HepG2 (cell line): ENCODE measurements around the gene SRC. TPM values are rescaled to one million over a fixed set of nuclear protein-coding genes. Genes with fewer than 3 reads are reported as not detected.
A peak's percentile ranks its signal among the peaks of the same experiment; 100 is the strongest.

Experiments
- FIP1L1 ChIP-seq: fragments of 200-400 bp; formaldehyde crosslinking; IDR thresholded peaks from 2 replicates; pipeline ENCODE4 v1.6.1; 2018; ENCODE audit warnings: low read depth, mild to moderate bottlenecking, low read length, moderate library complexity, borderline replicate concordance; ENCODE audit not compliant: insufficient read depth
- HNRNPLL ChIP-seq: fragments of 200-400 bp; formaldehyde crosslinking; IDR thresholded peaks from 2 replicates; pipeline ENCODE4 v1.6.1; 2017; ENCODE audit warnings: mild to moderate bottlenecking, low read depth, low read length; ENCODE audit not compliant: poor library complexity, severe bottlenecking
- HOXA7 ChIP-seq: sonication (generic); formaldehyde crosslinking; IDR thresholded peaks from 2 replicates; pipeline ENCODE4 v1.8.1; 2022; ENCODE audit warnings: mild to moderate bottlenecking, missing genetic modification reagents, moderate library complexity
- KLF13 ChIP-seq: sonication (generic); formaldehyde crosslinking; IDR thresholded peaks from 2 replicates; pipeline ENCODE4 v1.4.0; 2020; ENCODE audit warnings: mild to moderate bottlenecking, missing genetic modification reagents
- LBX2 ChIP-seq: sonication (generic); formaldehyde crosslinking; IDR thresholded peaks from 2 replicates; pipeline ENCODE4 v1.5.0; 2020; ENCODE audit warnings: missing genetic modification reagents, mild to moderate bottlenecking, borderline replicate concordance
- MATR3 ChIP-seq: sonication (generic); formaldehyde crosslinking; IDR thresholded peaks from 2 replicates; pipeline ENCODE4 v1.4.0; 2020; ENCODE audit warnings: missing genetic modification reagents
- NONO ChIP-seq, 2 experiments: fragments of 450-650 bp in 1 of 2; sonication (generic) in 1 of 2; formaldehyde crosslinking in 1 of 2; IDR thresholded peaks in 1 of 2; conservative IDR thresholded peaks in 1 of 2; 2 replicates each; pipeline versions ENCODE4 v1.6.1 to v1.8.0; 2017 to 2022; ENCODE audit warnings: mild to moderate bottlenecking in 1 of 2, missing genetic modification reagents in 1 of 2, moderate library complexity in 1 of 2
- PAF1 ChIP-seq: IDR thresholded peaks from 2 replicates; pipeline ENCODE4 v1.6.1; 2016; ENCODE audit warnings: missing genetic modification reagents, missing compliant biosample characterization
- ZBTB1 ChIP-seq: sonication (generic); formaldehyde crosslinking; IDR thresholded peaks from 2 replicates; pipeline ENCODE4 v1.4.0; 2020; ENCODE audit warnings: missing genetic modification reagents, borderline replicate concordance
- ZBTB26 ChIP-seq: IDR thresholded peaks from 2 replicates; pipeline ENCODE4 v1.6.1; 2016; ENCODE audit warnings: missing compliant biosample characterization, missing genetic modification reagents, borderline replicate concordance
- ZMYM3 ChIP-seq: sonication (generic); formaldehyde crosslinking; IDR thresholded peaks from 2 replicates; pipeline ENCODE4 v1.5.1; 2020; ENCODE audit warnings: mild to moderate bottlenecking, missing genetic modification reagents
- ZNF34 ChIP-seq: sonication (generic); formaldehyde crosslinking; IDR thresholded peaks from 2 replicates; pipeline ENCODE4 v1.4.0; 2020; ENCODE audit warnings: mild to moderate bottlenecking, missing genetic modification reagents, borderline replicate concordance
- ZNF629 ChIP-seq: sonication (generic); formaldehyde crosslinking; conservative IDR thresholded peaks from 2 replicates; pipeline ENCODE4 v1.5.0; 2020; ENCODE audit warnings: missing genetic modification reagents
- ZSCAN29 ChIP-seq: sonication (generic); formaldehyde crosslinking; conservative IDR thresholded peaks from 2 replicates; pipeline ENCODE4 v1.4.0; 2020; ENCODE audit warnings: mild to moderate bottlenecking, missing genetic modification reagents
- polyA plus RNA-seq, 8 experiments: library from polyadenylated mRNA; depleted of rRNA in 3 of 8; stranded (reverse) in 7 of 8; unstranded in 1 of 8; fragments of >200 nt; fragmentation: Illumina TruSeq in 4 of 8; extraction: Trizol in 4 of 8; gene quantifications; 2 replicates each; pipeline versions ENCODE4 v1.2.1 to v1.2.3, GENCODE V29; 2011 to 2016; ENCODE audit warnings: low read depth in 4 of 8, missing spikeins in 1 of 8, mixed read lengths in 1 of 8; ENCODE audit not compliant: insufficient read depth in 1 of 8
- total RNA-seq, 5 experiments: library from RNA; depleted of rRNA; stranded (reverse); fragments of >200 nt; fragmentation: Illumina TruSeq; extraction: Trizol; gene quantifications; 2 replicates each; pipeline ENCODE4 v1.2.3, GENCODE V29; 2016; ENCODE audit warnings: low read depth in 1 of 5
- TF ChIP-seq, protein P1 (sequence below): sonication (generic); formaldehyde crosslinking; IDR thresholded peaks from 2 replicates; pipeline ENCODE4 v1.5.0; 2020; ENCODE audit warnings: mild to moderate bottlenecking, missing genetic modification reagents
- TF ChIP-seq, protein P2 (sequence below): sonication (generic); formaldehyde crosslinking; IDR thresholded peaks from 2 replicates; pipeline ENCODE4 v1.5.0; 2020; ENCODE audit warnings: mild to moderate bottlenecking, missing genetic modification reagents
- TF ChIP-seq, protein P3 (sequence below): sonication (generic); formaldehyde crosslinking; IDR thresholded peaks from 2 replicates; pipeline ENCODE4 v1.5.0; 2020; ENCODE audit warnings: mild to moderate bottlenecking, missing genetic modification reagents
- TF ChIP-seq, protein P4 (sequence below): sonication (generic); formaldehyde crosslinking; IDR thresholded peaks from 2 replicates; pipeline ENCODE4 v1.8.0; 2023; ENCODE audit warnings: mild to moderate bottlenecking, missing genetic modification reagents

SRC gene
- total and polyA plus RNA-seq, 2 of the 13 experiments (the other 11 are each of a cell fraction or from before 2014, with no cell fraction given): 54.7 to 192 TPM

DNA sequence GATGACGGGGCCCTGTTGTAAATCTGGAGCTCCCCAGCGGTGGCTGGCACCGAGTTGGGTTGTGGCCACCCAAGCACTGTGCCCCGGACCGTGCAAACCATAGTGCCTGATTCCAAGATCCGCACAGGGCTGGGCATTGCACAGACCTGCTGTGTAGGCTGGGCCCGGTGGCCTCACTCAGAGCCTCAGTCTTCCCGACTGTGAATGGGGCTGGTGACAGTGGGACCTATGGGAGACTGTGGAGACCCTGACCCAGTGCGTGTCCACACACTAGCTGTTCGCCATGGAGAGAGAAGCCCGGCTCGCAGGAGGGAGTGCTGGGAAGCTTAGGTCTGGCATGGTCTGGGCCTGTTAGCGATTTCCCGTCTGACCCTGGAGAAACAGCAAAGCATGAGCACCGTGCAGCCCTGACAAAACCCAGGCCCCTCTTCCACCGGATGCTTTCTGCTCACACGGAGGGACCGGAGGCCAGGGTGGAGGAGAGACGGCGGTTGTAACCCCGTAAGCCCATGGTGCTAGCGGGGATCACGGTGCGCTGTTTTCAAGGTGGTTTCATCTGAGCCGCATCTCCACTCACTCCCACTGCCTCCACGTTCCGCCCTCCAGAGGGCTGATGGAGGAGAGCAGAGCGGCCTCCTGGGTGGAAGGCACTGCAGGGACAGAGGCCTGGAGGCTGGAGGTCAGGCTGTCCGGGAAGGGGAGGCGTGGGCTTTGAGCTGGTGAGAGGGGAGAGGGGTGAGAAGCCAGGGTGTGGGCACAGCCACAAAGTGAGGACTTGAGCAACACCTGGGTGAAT is 52.2 kb downstream of the SRC start (continued):
- TF ChIP-seq NONO (IDR thresholded peaks at IDR 0.05) (no peak), NONO (CRISPR knock-in tag; conservative IDR thresholded peaks at IDR 0.05) (peak; percentile 39; the same call in 1 of the 2 replicates), HNRNPLL (peak; percentile 13), KLF13 (CRISPR knock-in tag) (peak; percentile 24; the same call in 1 of the 2 replicates), ZMYM3 (CRISPR knock-in tag) (peak; percentile 76), ZBTB26 (CRISPR knock-in tag) (0 out of 2 replicates have a peak, but pooled peaks have one; percentile 58), LBX2 (CRISPR knock-in tag) (no peak), ZSCAN29 (no peak), HOXA7 (CRISPR knock-in tag) (0 out of 2 replicates have a peak, but pooled peaks have one; percentile 54), FIP1L1 (0 out of 2 replicates have a peak, but pooled peaks have one; percentile 33), ZNF629 (CRISPR knock-in tag) (peak; percentile 96), ZNF34 (CRISPR knock-in tag) (0 out of 2 replicates have a peak, but pooled peaks have one; percentile 13), PAF1 (CRISPR knock-in tag) (0 out of 2 replicates have a peak, but pooled peaks have one; percentile 61), MATR3 (CRISPR knock-in tag) (peak; percentile 52; the same call in 1 of the 2 replicates), ZBTB1 (CRISPR knock-in tag) (no peak; the same call in 1 of the 2 replicates)
- TF ChIP-seq, protein P1, sequence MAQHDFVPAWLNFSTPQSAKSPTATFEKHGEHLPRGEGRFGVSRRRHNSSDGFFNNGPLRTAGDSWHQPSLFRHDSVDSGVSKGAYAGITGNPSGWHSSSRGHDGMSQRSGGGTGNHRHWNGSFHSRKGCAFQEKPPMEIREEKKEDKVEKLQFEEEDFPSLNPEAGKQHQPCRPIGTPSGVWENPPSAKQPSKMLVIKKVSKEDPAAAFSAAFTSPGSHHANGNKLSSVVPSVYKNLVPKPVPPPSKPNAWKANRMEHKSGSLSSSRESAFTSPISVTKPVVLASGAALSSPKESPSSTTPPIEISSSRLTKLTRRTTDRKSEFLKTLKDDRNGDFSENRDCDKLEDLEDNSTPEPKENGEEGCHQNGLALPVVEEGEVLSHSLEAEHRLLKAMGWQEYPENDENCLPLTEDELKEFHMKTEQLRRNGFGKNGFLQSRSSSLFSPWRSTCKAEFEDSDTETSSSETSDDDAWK: no peak
- TF ChIP-seq, protein P2, sequence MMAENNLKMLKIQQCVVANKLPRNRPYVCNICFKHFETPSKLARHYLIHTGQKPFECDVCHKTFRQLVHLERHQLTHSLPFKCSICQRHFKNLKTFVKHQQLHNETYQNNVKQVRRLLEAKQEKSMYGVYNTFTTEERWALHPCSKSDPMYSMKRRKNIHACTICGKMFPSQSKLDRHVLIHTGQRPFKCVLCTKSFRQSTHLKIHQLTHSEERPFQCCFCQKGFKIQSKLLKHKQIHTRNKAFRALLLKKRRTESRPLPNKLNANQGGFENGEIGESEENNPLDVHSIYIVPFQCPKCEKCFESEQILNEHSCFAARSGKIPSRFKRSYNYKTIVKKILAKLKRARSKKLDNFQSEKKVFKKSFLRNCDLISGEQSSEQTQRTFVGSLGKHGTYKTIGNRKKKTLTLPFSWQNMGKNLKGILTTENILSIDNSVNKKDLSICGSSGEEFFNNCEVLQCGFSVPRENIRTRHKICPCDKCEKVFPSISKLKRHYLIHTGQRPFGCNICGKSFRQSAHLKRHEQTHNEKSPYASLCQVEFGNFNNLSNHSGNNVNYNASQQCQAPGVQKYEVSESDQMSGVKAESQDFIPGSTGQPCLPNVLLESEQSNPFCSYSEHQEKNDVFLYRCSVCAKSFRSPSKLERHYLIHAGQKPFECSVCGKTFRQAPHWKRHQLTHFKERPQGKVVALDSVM: peak; percentile 88; the same call in 1 of the 2 replicates
- TF ChIP-seq, protein P3, sequence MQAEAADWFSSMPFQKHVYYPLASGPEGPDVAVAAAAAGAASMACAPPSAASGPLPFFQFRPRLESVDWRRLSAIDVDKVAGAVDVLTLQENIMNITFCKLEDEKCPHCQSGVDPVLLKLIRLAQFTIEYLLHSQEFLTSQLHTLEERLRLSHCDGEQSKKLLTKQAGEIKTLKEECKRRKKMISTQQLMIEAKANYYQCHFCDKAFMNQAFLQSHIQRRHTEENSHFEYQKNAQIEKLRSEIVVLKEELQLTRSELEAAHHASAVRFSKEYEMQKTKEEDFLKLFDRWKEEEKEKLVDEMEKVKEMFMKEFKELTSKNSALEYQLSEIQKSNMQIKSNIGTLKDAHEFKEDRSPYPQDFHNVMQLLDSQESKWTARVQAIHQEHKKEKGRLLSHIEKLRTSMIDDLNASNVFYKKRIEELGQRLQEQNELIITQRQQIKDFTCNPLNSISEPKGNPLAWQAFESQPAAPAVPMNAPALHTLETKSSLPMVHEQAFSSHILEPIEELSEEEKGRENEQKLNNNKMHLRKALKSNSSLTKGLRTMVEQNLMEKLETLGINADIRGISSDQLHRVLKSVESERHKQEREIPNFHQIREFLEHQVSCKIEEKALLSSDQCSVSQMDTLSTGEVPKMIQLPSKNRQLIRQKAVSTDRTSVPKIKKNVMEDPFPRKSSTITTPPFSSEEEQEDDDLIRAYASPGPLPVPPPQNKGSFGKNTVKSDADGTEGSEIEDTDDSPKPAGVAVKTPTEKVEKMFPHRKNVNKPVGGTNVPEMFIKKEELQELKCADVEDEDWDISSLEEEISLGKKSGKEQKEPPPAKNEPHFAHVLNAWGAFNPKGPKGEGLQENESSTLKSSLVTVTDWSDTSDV: peak; percentile 6; the same call in 1 of the 2 replicates
- TF ChIP-seq, protein P4, sequence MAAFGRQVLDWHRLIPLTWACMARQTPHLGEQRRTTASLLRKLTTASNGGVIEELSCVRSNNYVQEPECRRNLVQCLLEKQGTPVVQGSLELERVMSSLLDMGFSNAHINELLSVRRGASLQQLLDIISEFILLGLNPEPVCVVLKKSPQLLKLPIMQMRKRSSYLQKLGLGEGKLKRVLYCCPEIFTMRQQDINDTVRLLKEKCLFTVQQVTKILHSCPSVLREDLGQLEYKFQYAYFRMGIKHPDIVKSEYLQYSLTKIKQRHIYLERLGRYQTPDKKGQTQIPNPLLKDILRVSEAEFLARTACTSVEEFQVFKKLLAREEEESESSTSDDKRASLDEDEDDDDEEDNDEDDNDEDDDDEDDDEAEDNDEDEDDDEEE: no peak
